ENCODE data around the gene MPV17L. TPM values are rescaled to one million over a fixed set of nuclear protein-coding genes. Genes with fewer than 3 reads are reported as not detected.
"Not testable (repeated sequence)": the region's sequence is repeated elsewhere in the genome, so short reads cannot be mapped to it uniquely, and the experiment has no call there.

Gene MPV17L
- total RNA-seq, 3 donors from 2014 or later = 0.11 to 0.40 (median 0.11) TPM

- H3K4me1 Mint-ChIP-seq (ENCODE audit: low read depth) = no peaks in the 10 kb centered on the region
- peaks cover 35% of the 10 kb centered on the region for H3K27me3 Mint-ChIP-seq (ENCODE audit: low read depth)
- H3K9me3 Mint-ChIP-seq = no peaks in the 10 kb centered on the region
- DNase-seq (no peak), ATAC-seq (no peak)
- no peak overlapping the region for H3K4me3 Mint-ChIP-seq
- H3K36me3 Mint-ChIP-seq (ENCODE audit: insufficient read depth) = no peaks in the 10 kb centered on the region
Observed at GRCh38 chr16:15398618-15399316, 3.2 kb downstream of the MPV17L start.

GRCh38 chr16:15399317-15399716 lies 3.8 kb downstream of the MPV17L start:
- DNase-seq (no peak), ATAC-seq (no peak)
- Mint-ChIP-seq H3K9me3 (no peaks in the 10 kb centered on the region), H3K27me3 (ENCODE audit: low read depth) (peaks cover 32% of the 10 kb centered on the region), H3K36me3 (ENCODE audit: insufficient read depth) (no peaks in the 10 kb centered on the region), H3K4me3 (no peak overlapping the region), H3K4me1 (ENCODE audit: low read depth) (no peaks in the 10 kb centered on the region)

- H3K4me3 Mint-ChIP-seq; ATAC-seq; H3K9me3 Mint-ChIP-seq; H3K36me3 Mint-ChIP-seq (ENCODE audit: insufficient read depth); DNase-seq; H3K4me1 Mint-ChIP-seq (ENCODE audit: low read depth): not testable (repeated sequence)
- peaks cover 24% of the 10 kb centered on the region for H3K27me3 Mint-ChIP-seq (ENCODE audit: low read depth)
Observed at GRCh38 chr16:15400314-15400713, 4.8 kb downstream of the MPV17L start.

GRCh38 chr16:15401972-15402371 lies 6.4 kb downstream of the MPV17L start:
- H3K36me3 Mint-ChIP-seq (ENCODE audit: insufficient read depth) = no peaks in the 10 kb centered on the region
- no peaks in the 10 kb centered on the region for H3K4me1 Mint-ChIP-seq (ENCODE audit: low read depth)
- H3K27me3 Mint-ChIP-seq (ENCODE audit: low read depth) = peaks cover 13% of the 10 kb centered on the region
- no peak for ATAC-seq
- H3K4me3 Mint-ChIP-seq = no peak overlapping the region
- DNase-seq = no peak
- no peaks in the 10 kb centered on the region for H3K9me3 Mint-ChIP-seq

- peaks cover 8% of the 10 kb centered on the region for H3K27me3 Mint-ChIP-seq (ENCODE audit: low read depth)
- ATAC-seq (no peak), DNase-seq (no peak)
- H3K36me3 Mint-ChIP-seq (ENCODE audit: insufficient read depth) = no peaks in the 10 kb centered on the region
- H3K4me3 Mint-ChIP-seq = no peak overlapping the region
- H3K9me3 Mint-ChIP-seq = no peaks in the 10 kb centered on the region
- no peaks in the 10 kb centered on the region for H3K4me1 Mint-ChIP-seq (ENCODE audit: low read depth)
Observed at GRCh38 chr16:15403392-15403995, 7.9 kb downstream of the MPV17L start.

- not testable (repeated sequence) for H3K4me1 Mint-ChIP-seq (ENCODE audit: low read depth); ATAC-seq; H3K36me3 Mint-ChIP-seq (ENCODE audit: insufficient read depth); DNase-seq; H3K27me3 Mint-ChIP-seq (ENCODE audit: low read depth); H3K9me3 Mint-ChIP-seq; H3K4me3 Mint-ChIP-seq
Observed at GRCh38 chr16:15404091-15404490, 8.5 kb downstream of the MPV17L start.

- Mint-ChIP-seq H3K4me3 (no peak overlapping the region), H3K27me3 (ENCODE audit: low read depth) (peaks cover 2% of the 10 kb centered on the region), H3K36me3 (ENCODE audit: insufficient read depth) (no peaks in the 10 kb centered on the region), H3K9me3 (no peaks in the 10 kb centered on the region), H3K4me1 (ENCODE audit: low read depth) (no peaks in the 10 kb centered on the region)
- ATAC-seq (no peak), DNase-seq (no peak)
Observed at GRCh38 chr16:15404792-15405191, 9.2 kb downstream of the MPV17L start.

- not testable (repeated sequence) for H3K4me3 Mint-ChIP-seq; H3K4me1 Mint-ChIP-seq (ENCODE audit: low read depth); H3K27me3 Mint-ChIP-seq (ENCODE audit: low read depth); DNase-seq; H3K36me3 Mint-ChIP-seq (ENCODE audit: insufficient read depth); H3K9me3 Mint-ChIP-seq; ATAC-seq
Observed at GRCh38 chr16:15407756-15408155, 12.2 kb downstream of the MPV17L start.

GRCh38 chr16:15409476-15409875 lies 13.9 kb downstream of the MPV17L start:
- H3K36me3 Mint-ChIP-seq (ENCODE audit: insufficient read depth); ATAC-seq; DNase-seq; H3K4me1 Mint-ChIP-seq (ENCODE audit: low read depth); H3K27me3 Mint-ChIP-seq (ENCODE audit: low read depth); H3K4me3 Mint-ChIP-seq; H3K9me3 Mint-ChIP-seq: not testable (repeated sequence)

GRCh38 chr16:15415511-15415985 lies 20.0 kb downstream of the MPV17L start:
- Mint-ChIP-seq H3K4me1 (ENCODE audit: low read depth) (peaks cover 7% of the 10 kb centered on the region), H3K4me3 (no peak overlapping the region), H3K36me3 (ENCODE audit: insufficient read depth) (no peaks in the 10 kb centered on the region), H3K27me3 (ENCODE audit: low read depth) (peaks cover 3% of the 10 kb centered on the region), H3K9me3 (no peaks in the 10 kb centered on the region)
- DNase-seq (no peak), ATAC-seq (no peak)

GRCh38 chr16:15417197-15417596 lies 21.6 kb downstream of the MPV17L start:
- H3K27me3 Mint-ChIP-seq (ENCODE audit: low read depth) = no peaks in the 10 kb centered on the region
- DNase-seq (no peak), ATAC-seq (no peak)
- no peaks in the 10 kb centered on the region for H3K9me3 Mint-ChIP-seq
- H3K36me3 Mint-ChIP-seq (ENCODE audit: insufficient read depth) = no peaks in the 10 kb centered on the region
- H3K4me3 Mint-ChIP-seq = no peak overlapping the region
- peaks cover 7% of the 10 kb centered on the region for H3K4me1 Mint-ChIP-seq (ENCODE audit: low read depth)

GRCh38 chr16:15418206-15418605 lies 22.7 kb downstream of the MPV17L start:
- Mint-ChIP-seq H3K4me1 (ENCODE audit: low read depth) (peaks cover 7% of the 10 kb centered on the region), H3K9me3 (no peaks in the 10 kb centered on the region), H3K27me3 (ENCODE audit: low read depth) (no peaks in the 10 kb centered on the region), H3K4me3 (no peak overlapping the region), H3K36me3 (ENCODE audit: insufficient read depth) (no peaks in the 10 kb centered on the region)
- ATAC-seq (no peak), DNase-seq (no peak)

- not testable (repeated sequence) for H3K4me3 Mint-ChIP-seq; ATAC-seq; DNase-seq; H3K9me3 Mint-ChIP-seq; H3K36me3 Mint-ChIP-seq (ENCODE audit: insufficient read depth); H3K4me1 Mint-ChIP-seq (ENCODE audit: low read depth)
- H3K27me3 Mint-ChIP-seq (ENCODE audit: low read depth) = peaks cover 11% of the 10 kb centered on the region
Observed at GRCh38 chr16:15421696-15422095, 26.1 kb downstream of the MPV17L start.

GRCh38 chr16:15422222-15422621 lies 26.7 kb downstream of the MPV17L start:
- no peaks in the 10 kb centered on the region for H3K36me3 Mint-ChIP-seq (ENCODE audit: insufficient read depth)
- no peaks in the 10 kb centered on the region for H3K4me1 Mint-ChIP-seq (ENCODE audit: low read depth)
- ATAC-seq = no peak
- H3K9me3 Mint-ChIP-seq = no peaks in the 10 kb centered on the region
- H3K27me3 Mint-ChIP-seq (ENCODE audit: low read depth) = peaks cover 11% of the 10 kb centered on the region
- no peak overlapping the region for H3K4me3 Mint-ChIP-seq
- DNase-seq = no peak

GRCh38 chr16:15425861-15426260 lies 30.3 kb downstream of the MPV17L start:
- Mint-ChIP-seq H3K36me3 (ENCODE audit: insufficient read depth) (no peaks in the 10 kb centered on the region), H3K9me3 (no peaks in the 10 kb centered on the region), H3K27me3 (ENCODE audit: low read depth) (peaks cover 11% of the 10 kb centered on the region), H3K4me3 (no peak overlapping the region), H3K4me1 (ENCODE audit: low read depth) (peaks cover 2% of the 10 kb centered on the region)
- DNase-seq (no peak), ATAC-seq (no peak)

Data from activated T-cell treated with anti-CD3 and anti-CD28 coated beads, Interleukin-2, amount 50 U/mL, for 4 hours (primary cell).